Stimulated activated CD4-positive, alpha-beta T cell treated with anti-CD3 and anti-CD28 coated beads, TNF-alpha, amount 100 ng/mL, for 4 hours (primary cell): Measurements from ENCODE around the gene GLS2.
"Not testable (repeated sequence)": the region's sequence is repeated elsewhere in the genome, so short reads cannot be mapped to it uniquely, and the experiment has no call there.

Experiments used
- DNase-seq, 3 experiments: peaks; one replicate each; pipeline ENCODE4 v3.0.0-alpha.2; 2020; ENCODE audit warnings: low read depth in 3 of 3

GLS2 gene

DNA sequence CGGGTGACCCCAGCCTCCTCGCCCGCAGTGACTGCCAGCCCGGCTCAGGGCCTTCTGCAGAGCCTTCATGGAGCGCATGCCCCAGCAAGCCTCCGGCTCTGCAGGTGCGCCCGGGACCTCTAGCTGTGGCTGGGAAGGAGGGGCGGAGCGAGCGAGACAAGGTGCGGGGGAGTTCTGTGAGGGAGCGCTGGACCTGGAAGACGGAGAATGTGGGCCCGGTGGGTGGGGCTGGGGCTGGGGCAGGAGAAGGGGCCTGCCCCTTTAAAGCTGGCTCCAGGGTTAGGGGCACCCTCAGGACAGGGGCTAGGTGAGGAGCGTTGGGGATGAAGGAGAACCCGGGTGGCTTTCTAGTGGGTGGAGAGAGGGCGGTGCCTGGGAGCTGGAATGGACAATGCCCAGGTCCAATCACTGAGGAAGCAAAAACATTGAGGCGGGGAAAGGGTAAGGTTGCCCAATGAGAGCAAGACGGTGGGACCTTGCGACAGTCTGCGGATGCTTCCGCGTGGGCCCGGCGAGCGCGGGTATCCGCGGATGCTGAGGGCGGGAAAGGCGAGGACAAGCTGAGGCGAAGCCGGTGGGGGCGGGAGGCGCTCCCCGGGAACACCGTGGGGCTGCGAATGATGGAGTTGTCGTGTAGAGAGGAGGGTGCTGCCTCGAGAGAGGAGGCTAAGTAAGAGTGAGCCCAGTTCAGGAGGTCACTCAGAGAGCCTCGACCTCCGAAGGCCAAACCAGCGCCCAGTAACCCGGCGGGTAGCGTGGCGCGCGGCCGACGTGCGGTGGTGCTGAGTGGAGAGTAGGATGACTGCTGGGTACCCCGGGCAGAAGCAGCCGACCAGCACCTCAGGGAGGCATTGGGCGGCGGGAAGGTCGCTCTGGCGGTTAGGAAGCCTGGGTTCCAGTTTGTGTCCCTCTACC, at the start of gene GLS2:
Gene GLS2, minus strand, starts transcription at position 121 of the 915 bp plus-strand sequence. Its CDS starts 43 bp downstream, at position 78.
- peak; percentile 47 to 61 (median 49) for DNase-seq

DNA sequence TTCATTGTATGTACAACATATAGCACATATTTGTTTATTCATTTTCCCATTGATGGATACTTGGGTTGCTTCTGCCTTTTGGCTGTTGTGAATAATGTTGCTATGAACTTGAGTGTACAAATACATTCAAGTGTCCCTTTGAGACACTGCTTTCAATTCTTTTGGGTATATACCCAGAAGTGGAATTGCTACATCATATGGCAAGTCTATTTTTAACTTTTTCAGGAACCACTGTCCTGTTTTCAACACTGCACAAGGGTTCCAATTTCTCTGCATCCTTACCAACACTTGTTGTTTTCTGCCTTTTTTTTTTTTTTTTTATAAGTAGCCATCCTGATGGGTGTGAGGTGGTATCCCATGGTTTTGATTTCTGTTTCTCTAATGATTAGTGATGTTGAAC, 49.6 kb upstream of the GLS2 start:
- DNase-seq = no peak

DNA sequence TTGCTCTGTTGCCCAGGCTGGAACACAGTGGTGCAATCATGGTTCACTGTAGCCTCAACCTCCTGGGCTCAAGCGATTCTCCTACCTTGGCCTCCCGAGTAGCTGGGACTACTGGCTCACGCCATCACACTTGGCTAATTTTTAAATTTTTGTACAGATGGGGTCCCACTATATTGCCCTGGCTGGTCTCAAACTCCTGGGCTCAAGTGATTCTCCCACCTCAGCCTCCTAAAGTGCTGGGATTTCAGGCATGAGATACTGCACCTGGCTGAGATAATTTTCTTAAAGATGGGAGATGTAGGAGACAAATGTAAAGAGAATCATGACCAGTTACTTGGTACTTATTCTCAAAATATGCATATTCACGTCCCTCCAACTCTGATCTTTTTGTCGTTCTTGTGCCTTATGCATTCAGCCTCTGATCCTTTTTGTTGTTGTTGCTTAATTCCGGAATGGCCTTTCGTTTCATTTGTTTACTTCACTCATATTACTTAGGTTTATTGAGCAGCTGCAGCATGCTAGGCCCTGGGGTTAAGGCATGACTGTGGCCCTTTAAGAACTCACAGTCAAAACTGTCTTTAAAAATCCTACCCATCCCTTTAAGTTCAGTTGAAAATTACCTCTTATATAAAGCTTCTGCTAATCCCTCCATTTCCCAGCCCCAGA, 42.6 kb upstream of the GLS2 start:
- DNase-seq = no peak

DNA sequence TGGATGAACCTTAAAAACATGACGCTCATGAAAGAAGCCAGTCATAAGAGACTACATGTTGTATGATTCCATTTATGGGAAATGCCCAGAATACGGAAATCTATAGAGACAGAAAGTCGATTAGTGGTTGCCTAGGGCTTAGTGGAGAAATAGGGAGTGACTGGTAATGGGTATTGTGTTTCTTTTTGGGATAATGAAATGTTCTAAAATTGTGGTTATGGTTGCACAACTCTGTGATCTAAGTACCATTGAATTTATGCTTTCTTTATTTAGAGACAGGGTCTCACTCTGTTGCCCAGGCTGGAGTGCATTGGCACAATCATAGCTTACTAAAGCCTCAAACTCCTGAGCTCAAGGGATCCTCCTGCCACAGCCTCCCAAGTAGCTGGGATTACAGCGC, 41.7 kb upstream of the GLS2 start:
- DNase-seq = no peak

DNA sequence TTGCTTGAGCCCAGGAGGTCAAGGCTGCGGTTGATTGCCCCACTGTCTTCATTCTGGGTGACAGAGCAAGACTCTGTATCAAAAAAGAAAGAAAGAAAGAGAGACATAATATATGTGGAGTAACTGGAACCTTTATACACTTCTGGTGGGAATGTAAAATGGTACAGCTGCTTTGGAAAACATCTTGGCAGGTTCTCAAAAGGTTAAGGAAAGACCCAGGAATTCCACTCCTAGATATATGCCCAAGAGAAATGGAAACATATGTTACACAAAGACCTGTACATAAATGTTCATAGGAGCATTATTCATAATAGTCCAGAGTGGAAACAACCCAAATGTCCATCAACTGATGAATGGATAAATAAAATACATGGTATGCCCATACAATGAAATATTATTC, 40.9 kb upstream of the GLS2 start:
- DNase-seq = no peak

DNA sequence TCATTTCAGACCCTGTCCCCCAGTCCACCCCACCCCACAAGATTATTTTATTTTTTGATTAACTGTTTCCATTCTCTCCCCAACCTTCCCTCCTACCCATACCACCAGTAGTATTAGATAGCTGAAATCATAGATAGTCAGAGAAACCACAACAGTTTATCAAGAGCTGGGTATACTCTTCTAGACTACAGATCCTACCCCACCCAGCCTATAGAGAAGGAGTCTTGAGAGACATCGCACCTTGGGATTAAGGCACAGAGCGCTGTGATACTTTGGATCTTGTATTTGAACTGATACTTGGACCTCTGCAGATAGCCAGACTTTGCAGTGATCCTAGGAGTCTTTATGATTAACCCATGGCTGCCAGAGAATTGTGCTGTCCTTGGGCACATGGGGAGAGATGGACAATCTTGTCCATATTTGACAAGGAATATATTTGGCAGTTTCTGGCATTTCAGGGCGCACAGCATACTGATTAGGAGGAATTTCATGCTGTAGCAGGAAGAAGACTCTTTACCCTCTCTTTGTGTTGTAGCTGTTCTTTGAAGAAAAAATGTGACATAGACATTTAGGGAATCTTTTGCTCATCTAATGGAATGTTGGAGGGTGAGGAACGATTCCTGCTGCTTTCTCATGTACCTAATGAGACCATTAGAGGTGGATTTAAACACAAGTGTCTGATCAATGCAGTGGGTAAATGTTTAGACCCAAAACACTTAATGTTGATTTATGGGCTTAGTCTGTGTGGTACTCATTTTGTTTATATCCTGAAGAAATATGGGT, 34.6 kb upstream of the GLS2 start:
- no peak for DNase-seq

DNA sequence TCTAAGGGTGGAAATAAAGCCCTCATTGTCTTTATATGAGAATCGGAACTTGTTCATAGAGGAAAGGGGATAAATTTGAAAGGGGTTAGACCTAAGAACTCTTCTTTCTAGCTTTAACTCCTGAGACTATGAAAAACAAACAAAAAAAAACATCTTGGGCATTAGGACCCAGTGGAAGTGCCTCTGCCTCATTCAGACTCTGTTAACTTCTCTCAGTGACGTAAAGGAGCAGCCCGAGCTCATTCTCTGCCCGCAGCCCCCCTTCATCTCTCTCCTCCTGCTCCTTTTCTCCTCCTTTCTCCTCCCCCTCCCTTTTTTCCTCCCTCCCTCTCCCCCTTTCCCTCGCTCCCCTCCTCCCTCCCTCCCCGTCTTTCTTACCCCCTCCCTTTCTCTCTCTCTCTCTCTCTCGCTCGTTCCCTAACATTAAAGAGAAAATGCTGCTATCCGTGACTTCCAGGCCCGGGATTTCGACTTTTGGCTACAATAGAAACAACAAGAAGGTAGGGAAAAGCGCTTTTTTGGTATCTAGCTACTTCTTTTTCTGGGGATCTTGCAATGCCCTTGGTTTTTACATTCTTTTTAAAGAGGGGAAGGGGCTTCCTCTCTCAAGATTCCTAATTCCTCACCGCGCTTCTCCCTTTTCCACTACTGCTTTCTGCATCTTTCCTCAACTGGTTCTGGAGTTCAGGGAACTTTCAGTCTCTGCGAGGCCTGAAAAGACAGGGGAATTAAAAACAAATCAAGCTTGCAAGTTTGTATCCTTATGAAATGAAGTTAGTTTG, 33.8 kb upstream of the GLS2 start, which contains the start of gene RBMS2:
Gene RBMS2, plus strand, starts transcription at position 231 of the 782 bp plus-strand sequence. Its CDS starts 204 bp downstream, at position 435.
- DNase-seq = no peak

DNA sequence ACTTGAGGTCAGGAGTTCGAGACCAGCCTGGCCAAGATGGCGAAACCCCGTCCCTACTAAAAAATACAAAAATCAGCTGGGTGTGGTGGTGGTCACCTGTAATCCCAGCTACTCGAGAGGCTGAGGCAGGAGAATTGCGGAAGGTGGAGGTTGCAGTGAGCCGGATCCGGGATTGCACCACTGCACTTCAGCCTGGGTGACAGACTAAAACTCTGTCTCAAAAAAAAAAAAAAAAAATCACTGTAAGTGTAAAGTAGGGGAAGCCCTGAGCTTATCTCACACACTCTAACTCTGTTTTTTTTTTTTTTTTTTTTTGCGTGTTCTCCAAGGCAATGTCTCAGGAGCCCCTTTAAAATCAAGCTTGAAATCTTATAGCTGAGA, 33.2 kb upstream of the GLS2 start:
- DNase-seq = no peak

DNA sequence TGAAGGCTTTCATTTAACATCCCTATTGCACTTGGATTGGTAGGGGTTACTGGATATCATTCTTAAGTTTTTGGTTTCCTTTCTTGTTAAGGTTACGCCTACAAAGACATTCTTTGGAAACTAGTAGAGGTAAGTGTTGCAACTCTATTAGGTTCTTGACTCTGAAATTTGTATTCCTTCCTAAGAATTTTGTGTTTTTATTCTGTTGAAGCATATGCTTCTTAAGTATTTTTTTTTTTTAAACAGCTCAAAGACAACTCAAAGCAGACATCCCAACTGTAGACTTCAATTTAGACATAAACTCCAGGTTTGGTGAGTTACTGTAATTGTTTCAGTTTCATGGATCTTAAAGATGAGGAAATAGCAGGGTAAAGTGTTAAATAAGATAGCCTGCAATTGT, 32.5 kb upstream of the GLS2 start:
- no peak for DNase-seq

DNA sequence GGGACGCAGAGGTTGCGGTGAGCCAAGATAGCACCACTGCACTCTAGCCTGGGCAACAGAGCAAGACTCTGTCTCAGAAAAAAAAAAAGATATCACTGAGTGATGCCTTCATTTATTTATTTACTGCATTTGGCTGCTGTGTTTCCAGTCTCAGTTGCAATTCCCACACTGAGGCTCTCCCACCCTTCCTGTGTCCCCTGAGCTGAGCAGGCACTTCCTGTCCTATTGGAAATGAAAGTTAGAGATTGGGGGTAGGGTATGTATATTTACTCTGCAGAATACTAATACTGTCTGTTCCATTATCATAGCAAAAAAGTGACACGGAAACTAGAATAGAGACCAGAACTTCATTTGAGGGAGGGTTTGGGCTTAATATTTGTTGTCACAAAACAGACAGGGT, 32.1 kb upstream of the GLS2 start:
- DNase-seq = no peak

DNA sequence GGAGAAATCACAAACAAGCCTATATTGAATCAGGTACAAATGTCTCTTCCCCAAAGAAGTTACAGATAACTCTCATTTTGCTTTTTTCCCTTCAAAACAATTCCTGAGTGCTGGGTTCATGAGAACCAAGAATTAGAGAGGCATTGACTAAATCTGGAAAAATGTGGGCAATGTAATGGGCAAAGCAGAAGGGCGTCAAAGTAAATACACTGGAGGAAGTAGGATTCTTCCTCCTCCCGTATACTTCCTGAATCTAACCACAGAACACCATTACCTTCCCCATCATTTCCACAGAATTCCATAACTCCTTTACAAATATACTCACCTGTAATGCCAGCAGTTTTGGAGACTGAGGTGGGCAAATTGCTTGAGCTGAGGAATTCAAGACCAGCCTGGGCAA, 30.6 kb upstream of the GLS2 start:
- DNase-seq = no peak

DNA sequence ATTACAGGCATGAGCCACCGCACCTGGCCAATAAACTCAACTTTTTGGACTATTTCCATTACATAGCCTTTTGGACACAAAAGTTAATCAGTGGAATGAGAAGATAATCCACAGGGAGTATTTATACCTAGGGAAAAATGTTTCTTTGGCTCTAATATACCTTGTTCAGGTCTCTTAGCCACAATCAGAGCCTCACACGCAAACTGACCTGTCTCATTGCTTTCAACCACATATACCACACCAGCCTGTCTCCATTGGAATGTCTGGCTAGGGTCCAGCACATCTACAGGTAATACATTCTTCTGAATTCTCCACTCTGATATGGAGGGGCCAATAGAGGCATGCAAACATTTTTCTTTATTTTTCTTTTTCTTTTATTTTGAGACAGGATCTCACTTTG, 29.9 kb upstream of the GLS2 start:
- DNase-seq = no peak

DNA sequence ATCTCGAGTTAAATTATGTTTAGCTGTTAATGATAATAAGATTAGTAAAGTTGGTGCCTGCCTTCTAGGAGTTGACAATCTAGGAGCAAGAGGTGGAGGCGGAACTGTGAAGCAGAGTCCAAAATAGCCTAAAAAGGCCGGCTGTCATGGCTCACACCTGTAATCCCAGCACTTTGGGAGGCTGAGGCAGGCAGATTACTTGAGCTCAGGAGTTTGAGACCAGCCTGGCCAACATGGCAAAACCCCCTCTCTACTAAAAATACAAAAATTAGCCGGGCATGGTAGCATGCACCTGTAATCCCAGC, 26.0 kb upstream of the GLS2 start:
- DNase-seq = not testable (repeated sequence)

DNA sequence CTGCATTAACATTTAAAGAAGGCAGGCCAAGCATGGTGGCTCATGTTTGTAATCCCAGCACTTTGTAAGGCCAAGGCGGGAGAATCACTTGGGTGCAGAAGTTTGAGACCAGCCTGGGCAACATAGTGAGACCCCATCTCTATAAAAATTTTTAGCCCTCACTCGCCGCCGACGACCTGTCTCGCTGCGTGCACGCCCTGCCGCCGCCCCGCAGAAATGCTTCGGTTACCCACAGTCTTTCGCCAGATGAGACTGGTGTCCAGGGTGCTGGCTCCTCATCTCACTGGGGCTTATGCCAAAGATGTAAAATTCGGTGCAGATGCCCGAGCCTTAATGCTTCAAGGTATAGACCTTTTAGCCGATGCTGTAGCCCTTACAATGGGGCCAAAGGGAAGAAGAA, 22.8 kb upstream of the GLS2 start:
- no peak for DNase-seq

DNA sequence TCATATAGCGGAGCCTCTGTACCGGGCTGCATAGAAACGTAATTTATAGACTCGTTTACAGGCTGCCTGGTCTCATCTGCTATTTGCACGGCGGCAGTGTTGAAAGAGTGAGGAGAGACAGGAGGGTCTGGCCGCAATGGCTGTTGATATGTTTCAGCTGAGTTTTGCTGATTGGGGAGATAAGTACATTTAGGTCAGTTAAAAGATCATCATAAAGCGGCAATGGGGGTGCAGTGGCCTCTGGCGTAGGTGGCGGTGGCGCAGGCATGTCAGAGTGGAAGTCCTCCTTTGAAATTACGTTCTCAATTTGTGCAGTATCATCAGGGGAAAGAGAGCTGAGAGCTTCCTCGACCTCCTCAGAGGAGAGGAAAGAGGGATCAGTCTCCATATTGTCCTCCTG, 11.9 kb upstream of the GLS2 start:
- not testable (repeated sequence) for DNase-seq

DNA sequence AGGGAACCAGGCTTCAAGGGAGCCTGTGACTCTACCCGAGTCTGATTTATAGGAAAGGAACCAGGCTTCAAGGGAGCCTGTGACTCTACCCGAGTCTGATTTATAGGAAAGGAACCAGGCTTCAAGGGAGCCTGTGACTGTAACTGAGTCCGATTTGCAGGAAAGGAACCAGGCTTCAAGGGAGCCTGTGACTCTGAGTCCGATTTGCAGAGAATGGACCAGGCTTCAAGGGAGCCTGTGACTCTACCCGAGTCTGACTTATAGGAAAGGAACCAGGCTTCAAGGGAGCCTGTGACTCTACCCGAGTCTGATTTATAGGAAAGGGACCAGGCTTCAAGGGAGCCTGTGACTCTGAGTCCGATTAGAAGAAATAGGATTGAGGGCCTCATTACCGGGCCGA, 11.5 kb upstream of the GLS2 start:
- not testable (repeated sequence) for DNase-seq

DNA sequence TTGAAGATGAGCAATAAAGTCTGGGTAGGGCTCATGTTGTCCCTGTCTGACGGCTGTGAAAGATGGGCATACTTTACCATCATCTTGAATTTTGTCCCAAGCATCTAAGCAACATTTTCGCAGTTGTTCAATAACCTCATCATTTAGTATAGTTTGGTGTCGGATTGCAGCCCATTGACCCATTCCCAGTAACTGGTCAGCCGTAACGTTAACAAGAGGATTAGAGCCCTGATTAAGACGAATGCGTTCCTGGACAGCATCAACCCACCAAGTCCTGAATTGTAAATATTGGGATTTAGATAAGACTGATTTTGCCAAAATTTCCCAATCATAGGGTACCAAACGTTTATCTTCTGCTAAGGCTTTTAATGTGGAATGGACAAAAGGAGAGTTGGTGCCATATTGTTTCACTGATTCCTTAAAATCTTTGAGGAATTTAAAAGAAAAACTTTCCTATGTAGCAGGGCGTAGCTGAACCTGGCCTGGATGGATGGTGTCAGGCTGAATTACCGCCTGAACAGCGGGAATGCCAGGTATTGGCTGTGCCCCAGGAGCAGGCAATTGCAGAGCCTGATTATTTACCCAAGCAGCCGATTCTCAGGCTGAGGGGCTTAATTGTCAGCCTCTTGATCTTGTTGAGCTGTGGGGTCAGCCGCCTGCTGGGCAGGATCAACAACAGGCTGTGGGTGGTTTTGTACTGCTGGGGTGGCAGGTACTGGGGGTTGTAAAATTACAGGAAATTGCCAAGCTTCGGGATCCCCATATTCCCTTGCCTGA, 10.4 kb upstream of the GLS2 start:
- DNase-seq = not testable (repeated sequence)

DNA sequence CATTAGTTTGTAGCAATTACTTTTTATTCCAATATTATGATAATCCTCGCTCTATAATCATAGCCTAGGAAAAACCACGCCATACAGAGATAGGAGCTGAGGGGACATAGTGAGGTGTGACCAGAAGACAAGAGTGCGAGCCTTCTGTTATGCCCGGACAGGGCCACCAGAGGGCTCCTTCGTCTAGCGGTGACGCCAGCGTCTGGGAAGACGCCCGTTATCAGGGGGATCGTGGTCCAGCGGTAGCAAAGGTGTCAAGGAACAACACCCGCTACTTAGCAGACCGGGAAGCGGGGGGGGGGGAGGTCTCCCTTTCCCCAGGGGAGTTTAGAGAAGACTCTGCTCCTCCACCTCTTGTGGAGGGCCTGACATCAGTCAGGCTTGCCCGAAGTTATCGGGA, 8.7 kb upstream of the GLS2 start:
- DNase-seq = peak; percentile 29 to 44 (median 34)

DNA sequence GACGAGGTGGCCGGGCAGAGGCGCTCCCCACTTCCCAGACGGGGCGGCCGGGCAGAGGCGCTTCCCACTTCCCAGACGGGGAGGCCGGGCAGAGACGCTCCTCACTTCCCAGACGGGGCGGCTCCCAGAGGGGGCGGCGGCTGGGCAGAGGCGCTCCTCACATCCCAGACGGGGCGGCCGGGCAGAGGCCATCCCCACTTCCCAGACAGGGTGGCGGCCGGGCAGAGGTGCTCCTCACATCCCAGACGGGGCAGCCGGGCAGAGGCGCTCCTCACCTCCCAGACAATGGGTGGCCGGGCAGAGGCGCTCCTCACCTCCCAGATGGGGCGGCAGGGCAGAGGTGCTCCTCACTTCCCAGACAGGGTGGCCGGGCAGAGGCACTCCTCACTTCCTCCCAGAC, 6.5 kb upstream of the GLS2 start:
- DNase-seq = not testable (repeated sequence)

DNA sequence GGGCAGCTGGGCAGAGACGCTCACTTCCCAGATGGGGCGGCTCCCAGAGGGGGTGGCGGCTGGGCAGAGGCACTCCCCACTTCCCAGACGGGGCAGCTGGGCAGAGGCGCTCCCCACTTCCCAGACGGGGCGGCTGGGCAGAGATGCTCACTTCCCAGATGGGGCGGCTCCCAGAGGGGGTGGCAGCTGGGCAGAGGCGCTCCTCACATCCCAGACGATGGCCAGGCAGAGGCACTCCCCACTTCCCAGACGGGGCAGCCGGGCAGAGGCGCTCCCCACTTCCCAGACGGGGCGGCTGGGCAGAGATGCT, 6.1 kb upstream of the GLS2 start:
- DNase-seq = not testable (repeated sequence)
